Measurements from ENCODE around the gene SPATS2.

DNA sequence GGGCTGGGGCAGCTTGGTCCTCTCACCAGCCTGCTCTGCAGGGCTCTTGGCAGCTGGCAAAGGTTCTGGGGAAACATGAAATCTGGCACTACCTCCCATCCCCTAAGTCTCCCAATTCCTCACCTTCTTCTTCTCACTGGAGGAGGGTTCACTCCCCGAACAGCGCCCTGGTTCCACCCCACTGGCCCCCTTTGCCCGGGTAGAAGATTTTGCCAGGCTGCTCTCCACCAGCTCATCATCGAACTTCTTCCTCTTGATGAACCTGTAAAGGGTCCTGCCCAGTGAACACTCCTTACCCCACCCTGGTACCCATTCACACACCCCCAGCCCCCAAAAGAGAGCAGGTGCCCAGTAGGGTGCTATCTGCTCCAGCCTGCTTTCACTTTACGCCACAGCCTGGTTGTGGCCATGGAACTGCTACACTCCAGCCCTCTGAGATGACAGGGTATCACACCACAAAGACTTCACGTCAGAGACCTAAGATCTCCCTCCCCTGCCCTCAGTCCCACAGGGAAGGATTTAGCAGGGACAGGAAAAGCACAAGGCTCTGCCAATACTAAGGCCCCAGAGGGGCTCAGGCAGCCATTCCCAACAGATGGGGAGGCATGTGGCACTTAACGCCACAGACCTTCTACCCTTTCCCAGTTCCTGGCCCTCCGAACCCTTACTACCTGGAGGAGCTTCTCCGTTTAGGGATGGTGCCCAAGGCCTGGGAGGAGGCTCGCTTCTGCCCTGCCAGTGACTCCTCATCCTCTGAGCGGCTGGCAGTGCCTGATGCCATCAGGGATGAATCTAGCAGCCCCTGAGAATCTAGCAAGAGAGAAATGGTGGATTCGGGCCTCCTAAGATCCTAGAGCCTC lies 198.4 kb downstream of the SPATS2 start:
- TF ChIP-seq, protein P1, sequence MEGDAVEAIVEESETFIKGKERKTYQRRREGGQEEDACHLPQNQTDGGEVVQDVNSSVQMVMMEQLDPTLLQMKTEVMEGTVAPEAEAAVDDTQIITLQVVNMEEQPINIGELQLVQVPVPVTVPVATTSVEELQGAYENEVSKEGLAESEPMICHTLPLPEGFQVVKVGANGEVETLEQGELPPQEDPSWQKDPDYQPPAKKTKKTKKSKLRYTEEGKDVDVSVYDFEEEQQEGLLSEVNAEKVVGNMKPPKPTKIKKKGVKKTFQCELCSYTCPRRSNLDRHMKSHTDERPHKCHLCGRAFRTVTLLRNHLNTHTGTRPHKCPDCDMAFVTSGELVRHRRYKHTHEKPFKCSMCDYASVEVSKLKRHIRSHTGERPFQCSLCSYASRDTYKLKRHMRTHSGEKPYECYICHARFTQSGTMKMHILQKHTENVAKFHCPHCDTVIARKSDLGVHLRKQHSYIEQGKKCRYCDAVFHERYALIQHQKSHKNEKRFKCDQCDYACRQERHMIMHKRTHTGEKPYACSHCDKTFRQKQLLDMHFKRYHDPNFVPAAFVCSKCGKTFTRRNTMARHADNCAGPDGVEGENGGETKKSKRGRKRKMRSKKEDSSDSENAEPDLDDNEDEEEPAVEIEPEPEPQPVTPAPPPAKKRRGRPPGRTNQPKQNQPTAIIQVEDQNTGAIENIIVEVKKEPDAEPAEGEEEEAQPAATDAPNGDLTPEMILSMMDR (IDR thresholded peaks at IDR 0.05; ENCODE audit: insufficient read depth, low read depth, low read length), result no peak
- no peak for TF ChIP-seq EZH2 (IDR thresholded peaks at IDR 0.05; ENCODE audit: insufficient read depth, low read length)
